ENCODE measurements around the gene DNAJC18.

The DNAJC18 gene

DNA sequence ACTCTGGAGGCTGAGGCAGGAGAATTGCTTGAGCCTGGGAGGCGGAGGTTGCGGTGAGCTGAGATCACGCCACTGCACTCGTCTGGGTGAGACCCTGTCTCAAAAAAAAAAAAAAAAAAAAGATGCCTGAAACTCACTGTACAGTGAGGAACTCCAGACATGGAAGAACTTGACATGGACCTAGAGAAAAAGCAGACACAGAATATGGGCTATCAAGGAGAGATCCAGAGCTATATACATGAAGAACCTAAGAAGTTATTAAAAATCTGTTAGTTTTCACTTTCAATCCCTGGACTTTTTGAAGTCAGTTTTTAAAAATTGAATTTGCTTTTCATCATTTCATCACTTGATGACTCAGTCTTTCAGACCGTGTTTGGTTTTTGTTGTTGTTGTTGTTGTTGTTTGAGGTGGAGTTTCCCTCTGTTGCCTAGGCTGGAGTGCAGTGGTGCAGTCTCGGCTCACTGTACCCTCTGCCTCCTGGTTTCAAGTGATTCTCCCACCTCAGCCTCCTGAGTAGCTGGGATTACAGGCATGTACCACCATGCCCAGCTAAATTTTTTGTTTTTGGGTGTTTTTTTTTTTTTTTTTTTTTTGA, 77.4 kb downstream of the DNAJC18 start:
- TF ChIP-seq, protein P1, sequence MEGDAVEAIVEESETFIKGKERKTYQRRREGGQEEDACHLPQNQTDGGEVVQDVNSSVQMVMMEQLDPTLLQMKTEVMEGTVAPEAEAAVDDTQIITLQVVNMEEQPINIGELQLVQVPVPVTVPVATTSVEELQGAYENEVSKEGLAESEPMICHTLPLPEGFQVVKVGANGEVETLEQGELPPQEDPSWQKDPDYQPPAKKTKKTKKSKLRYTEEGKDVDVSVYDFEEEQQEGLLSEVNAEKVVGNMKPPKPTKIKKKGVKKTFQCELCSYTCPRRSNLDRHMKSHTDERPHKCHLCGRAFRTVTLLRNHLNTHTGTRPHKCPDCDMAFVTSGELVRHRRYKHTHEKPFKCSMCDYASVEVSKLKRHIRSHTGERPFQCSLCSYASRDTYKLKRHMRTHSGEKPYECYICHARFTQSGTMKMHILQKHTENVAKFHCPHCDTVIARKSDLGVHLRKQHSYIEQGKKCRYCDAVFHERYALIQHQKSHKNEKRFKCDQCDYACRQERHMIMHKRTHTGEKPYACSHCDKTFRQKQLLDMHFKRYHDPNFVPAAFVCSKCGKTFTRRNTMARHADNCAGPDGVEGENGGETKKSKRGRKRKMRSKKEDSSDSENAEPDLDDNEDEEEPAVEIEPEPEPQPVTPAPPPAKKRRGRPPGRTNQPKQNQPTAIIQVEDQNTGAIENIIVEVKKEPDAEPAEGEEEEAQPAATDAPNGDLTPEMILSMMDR (IDR thresholded peaks at IDR 0.05; ENCODE audit: low read depth, low read length), result no peak
- DNase-seq (ENCODE audit: low read depth in 2 of 2), result no peak
- H3K4me3 ChIP-seq (replicated peaks in 1 of 2; ENCODE audit: low read depth in 2 of 2, low read length in 2 of 2), result no peak overlapping the region

DNA sequence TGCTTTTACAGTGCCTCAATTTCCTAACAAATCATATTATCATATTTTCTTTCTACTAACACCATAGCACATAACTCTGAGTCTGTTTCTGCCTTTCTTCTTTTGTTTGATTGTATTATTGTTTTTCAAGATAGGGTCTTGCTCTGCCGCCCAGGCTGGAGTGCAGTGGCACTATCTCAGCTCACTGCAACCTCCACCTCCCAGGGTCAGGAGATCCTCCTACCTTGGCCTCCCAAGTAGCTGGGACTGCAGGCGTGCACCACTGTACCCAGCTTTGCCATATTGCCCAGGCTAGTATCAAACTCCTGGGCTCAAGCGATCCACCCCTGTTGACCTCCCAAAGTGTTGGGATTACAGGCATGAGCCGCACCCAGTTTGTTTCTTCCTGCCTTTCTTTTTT, 78.9 kb downstream of the DNAJC18 start:
- no peak for DNase-seq (ENCODE audit: low read depth in 2 of 2)
- TF ChIP-seq, protein P1 (IDR thresholded peaks at IDR 0.05; ENCODE audit: low read depth, low read length), result no peak
- H3K4me3 ChIP-seq (replicated peaks in 1 of 2; ENCODE audit: low read depth in 2 of 2, low read length in 2 of 2), result no peak overlapping the region
